Measurements from ENCODE around the gene CHRNG.

The CHRNG gene, protein sequence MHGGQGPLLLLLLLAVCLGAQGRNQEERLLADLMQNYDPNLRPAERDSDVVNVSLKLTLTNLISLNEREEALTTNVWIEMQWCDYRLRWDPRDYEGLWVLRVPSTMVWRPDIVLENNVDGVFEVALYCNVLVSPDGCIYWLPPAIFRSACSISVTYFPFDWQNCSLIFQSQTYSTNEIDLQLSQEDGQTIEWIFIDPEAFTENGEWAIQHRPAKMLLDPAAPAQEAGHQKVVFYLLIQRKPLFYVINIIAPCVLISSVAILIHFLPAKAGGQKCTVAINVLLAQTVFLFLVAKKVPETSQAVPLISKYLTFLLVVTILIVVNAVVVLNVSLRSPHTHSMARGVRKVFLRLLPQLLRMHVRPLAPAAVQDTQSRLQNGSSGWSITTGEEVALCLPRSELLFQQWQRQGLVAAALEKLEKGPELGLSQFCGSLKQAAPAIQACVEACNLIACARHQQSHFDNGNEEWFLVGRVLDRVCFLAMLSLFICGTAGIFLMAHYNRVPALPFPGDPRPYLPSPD

GRCh38 chr2:232539298-232540231, at the start of gene CHRNG:
Gene CHRNG (plus strand): TSS chr2:232539692. CDS start chr2:232539748, 56 bp downstream.
- DNase-seq, result no peak

DNA sequence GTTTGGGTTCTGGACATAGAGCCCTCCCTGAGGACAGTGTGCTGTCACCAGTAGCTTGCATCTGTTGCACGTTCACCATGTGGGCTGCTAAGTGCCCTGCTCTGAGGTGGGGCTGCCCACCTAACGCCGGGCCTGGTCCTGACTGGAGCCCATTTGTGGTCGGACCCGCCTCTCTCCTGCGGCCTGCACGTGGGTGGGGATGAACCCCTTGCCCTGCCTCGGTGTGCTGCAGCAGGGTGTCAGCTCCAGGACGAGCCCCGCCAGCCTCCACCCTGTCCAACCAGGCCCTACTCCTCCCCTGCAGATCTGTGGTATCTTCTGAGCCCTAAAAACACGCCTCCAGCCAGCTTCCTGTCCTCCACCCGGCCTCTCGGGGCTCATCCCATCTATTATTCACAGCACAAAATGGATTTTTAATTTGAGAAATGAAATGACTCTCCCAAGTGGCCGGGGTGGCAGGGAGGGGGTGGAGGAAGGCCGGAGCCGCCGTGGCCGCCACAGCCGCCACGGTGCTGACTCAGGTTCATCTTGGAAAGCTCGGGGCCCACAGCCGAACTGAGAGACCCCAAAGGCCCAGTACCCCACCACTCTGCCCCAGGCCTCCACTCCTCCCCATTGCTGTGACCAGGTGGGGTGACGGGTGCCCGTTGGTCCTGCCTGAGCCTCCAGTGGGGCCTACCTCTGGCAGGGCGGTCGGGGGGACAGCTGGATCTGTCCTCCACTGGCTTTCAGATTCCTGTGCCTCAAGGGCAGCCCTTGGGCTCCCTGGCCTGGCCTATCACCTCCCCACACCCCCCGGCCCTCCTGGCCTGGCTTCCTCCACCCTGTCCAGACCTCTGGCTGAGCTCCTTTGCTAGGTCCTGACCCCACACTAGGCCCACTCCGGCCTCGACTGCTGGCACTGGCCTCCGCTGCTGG, 49.0 kb upstream of the CHRNG start:
- no peak for DNase-seq

GRCh38 chr2:232491139-232491780, 48.2 kb upstream of the CHRNG start:
- DNase-seq, result peak in 1 of 3 experiments; percentile 17

DNA sequence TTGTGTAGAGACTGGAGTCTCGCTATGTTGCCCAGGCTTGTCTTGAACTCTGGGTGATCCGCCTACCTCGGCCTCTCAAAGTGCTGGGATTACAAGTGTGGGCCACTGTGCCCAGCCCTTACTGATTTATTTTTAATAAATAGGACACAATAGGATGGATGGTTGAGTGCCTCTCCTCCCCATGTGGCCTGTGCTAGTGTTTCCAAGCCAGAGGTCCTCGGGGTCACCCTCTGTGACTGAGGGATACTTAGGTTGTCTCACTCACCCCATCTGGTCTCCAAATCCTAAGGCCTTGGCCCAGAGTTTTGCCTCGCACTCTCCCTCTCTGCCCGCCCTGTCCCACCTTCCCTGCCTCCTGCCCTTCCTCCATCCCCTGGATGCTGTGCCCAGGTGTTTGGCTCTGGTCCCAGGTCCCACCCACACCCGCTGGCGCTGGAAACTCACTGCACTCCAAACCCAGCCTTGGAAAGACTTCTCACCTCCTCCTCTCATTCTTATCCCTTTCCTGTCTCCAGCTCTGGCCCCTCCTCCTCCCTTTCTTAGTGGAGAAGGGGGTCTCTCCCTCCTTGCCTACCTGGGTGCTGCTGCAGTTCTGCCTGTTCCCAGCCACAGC, 47.1 kb upstream of the CHRNG start:
- no peak for DNase-seq

DNA sequence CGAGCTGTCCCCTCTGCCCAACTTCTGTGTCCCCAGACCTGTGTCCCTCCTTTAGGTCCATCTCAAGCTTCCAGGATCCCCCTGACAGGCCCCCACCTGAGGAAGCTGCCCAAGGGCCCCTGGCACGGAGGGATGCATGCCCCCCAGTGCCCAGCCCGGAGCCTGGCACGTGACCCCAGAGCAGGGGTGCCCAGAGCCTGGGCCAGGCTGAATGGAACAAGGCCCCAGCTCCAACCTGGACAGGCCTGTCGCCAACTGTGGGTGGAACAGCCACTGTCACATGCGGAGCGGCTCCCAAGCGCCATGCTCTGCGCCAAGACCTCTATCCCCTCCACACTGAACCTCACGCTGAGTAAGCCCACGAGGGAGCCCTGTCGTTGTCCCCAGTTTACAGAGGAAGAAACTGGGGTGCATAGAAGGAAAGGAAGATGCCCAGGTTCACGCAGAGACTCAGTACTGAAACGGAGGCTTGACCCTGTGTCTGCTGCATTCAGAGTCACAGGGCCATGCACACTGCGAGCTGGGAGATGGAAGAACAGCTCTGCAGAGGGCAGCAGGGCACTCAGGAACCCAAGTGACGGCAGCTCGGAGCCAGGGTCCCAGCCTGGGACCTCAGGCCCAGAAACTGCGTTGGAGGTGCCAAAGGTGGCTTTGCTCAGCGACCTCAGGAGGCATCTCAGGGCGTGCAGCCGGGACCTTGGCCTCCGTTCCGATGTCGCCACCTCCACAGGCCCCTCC, 46.4 kb upstream of the CHRNG start:
- no peak for DNase-seq

GRCh38 chr2:232493701-232494474, 45.6 kb upstream of the CHRNG start:
- no peak for DNase-seq

DNA sequence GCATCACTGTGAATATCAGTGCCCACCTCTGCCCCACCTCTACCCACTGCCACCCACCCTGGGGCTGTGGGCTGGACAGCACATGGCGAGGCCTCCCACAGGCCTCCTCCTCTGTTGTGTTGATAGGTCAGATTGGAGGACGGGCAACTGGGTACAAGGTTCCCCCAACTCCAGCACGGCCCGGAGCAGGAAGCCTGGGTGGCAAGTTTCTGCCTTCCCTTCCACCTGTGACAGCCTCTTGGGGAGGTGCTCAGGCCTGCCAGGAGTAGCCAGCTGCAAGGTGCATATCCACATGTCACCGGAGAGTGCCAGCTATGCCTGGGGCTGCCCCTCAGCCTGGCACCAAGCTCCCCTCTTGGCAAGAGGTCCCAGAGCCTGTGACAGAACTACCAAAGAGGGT, 45.0 kb upstream of the CHRNG start:
- no peak for DNase-seq

- DNase-seq, result no peak
Observed at GRCh38 chr2:232495292-232495691, 44.2 kb upstream of the CHRNG start.

DNA sequence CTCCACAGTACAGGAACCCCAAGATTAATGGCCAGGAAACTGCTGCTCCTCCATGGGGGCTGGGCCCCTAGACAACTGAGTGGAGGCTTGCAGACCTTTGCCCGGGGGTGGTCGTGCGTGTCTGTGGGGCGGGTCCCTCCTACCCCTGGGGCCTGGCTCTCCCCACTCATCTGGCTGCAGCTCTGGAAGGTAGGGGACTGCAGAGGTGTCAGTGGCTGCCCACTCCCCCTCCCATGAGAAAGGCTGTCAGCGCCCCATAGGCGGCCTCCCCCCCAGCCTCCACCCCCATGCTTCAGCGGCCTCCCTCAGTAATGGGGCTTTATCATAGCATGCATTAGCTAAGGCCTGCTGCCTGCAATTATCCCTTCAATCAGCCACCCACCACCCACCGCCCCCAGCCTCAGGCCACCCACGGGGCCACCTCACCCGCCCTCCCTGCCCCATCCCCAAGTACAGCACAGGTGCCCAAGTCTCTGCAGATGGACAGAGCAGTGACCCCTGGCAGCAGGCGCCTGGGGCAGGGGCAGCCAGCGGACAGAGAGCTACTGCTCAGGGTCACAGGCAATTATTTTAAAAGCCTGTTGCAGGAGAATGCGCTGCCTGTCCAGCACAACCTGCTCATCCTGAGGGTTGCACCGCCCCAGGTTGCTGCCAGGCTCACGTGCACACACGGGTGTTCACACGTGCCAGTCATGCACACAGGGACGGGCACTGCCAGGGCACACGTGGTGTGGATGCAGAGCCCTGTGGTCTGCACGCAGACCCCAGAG, 42.8 kb upstream of the CHRNG start:
- peak in 2 of 3 experiments; percentile 57 to 69 for DNase-seq

DNA sequence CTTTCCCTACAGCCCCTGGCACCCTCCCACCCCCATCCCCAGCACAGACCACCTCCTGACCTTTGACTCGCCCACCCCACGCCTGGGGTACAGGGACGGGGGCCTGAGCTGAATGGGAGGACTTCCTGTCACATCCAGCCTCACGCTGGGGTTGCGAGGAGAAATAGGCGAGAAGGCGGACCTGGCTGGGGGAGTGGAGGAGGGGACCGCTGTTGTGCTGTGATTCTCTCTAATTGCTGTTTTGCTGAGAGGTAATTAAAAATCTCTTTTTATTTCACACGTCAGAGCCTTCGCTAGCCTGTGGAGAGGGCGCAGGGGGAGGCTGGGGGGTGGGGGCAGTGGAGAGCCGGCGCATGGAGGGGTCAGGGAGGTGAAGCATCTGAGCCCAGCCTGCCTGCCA, 42.1 kb upstream of the CHRNG start:
- DNase-seq, result peak in 2 of 3 experiments; percentile 64 to 87

- no peak for DNase-seq
Observed at GRCh38 chr2:232498452-232498851, 41.0 kb upstream of the CHRNG start.

- DNase-seq, result peak in 1 of 3 experiments; percentile 36
Observed at GRCh38 chr2:232501331-232501771, 38.1 kb upstream of the CHRNG start.

DNA sequence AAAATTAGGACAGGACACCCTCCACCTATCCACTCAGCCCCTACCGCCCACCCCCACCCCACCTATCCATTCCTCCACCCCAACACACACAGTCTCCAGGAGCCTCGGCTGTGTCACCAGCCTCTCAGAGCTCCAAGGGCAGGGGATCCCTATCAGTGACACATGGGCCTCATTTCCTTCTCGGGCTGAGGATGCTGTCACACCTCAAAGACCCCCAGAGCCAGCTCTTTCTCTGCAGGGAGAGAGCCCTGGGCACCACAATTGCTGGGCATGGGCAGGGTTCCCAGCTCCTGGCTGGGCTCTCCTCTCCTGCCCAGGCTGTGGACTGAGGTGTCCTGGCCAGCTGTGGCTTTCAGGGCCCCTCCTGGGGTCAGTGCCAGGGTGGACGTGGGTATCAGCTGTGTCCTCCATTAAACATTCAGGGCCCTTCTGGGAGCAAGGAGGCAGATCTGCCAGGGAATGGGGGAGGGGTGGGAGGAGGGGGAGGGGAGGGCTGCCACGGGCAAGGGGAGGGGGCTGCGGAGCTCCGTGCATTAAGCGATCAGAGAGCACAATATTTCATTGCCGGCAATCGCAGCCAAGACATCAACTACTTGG, 37.6 kb upstream of the CHRNG start:
- DNase-seq, result no peak

DNA sequence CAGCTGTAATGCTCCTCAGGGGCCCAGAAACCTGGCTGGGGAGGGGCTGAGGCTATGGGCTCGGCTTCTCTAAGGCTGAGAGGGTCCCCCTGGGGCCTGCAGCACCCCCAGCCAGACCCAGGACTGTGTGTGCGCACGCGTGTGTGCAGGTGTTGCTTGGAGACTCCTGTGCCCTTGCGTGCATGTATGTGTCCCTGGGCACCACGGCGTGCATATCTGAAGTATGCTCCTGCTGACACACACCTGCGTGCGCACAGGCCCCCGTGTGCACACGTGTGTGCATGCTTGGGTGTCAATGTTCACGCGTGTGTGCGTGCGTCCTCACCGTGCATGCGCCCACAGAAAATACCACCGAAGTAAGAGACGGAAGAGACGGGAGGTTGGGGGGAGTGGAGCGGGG, 37.0 kb upstream of the CHRNG start:
- DNase-seq, result peak in 2 of 3 experiments; percentile 58 to 76

GRCh38 chr2:232502911-232503808, 36.3 kb upstream of the CHRNG start:
- DNase-seq, result peak in 2 of 3 experiments; percentile 67 to 82

- DNase-seq, result peak in 1 of 3 experiments; percentile 48
Observed at GRCh38 chr2:232503809-232504323, 35.6 kb upstream of the CHRNG start.

- DNase-seq, result peak in 2 of 3 experiments; percentile 62 to 89
Observed at GRCh38 chr2:232504438-232504837, 35.1 kb upstream of the CHRNG start.

Measured in NCI-H1417 (cell line).